K562 (cell line): ENCODE measurements around the gene TRPM4. TPM values are rescaled to one million over a fixed set of nuclear protein-coding genes. Genes with fewer than 3 reads are reported as not detected.

ENCODE experiments used
- ATAC-seq: fragments of 200-7000 bp; cut with Tn5 transposase; 3 replicates; pipeline ENCODE4 v1.9.1; 2020; ENCODE audit warnings: moderate library complexity
- BruUV-seq: library from RNA; stranded (reverse); fragments of 400-500 nt; replicated peaks from 2 replicates; lab custom pipeline; 2021; lab: Mats Ljungman, UMichigan
- CTCF ChIA-PET: fragments of 300-600 bp; formaldehyde crosslinking; extraction: SDS; loops from one replicate; lab custom pipeline; 2021; ENCODE audit warnings: low intra/inter-chr PET ratio; lab: Yijun Ruan, JAX
- POLR2A ChIA-PET: fragments of 300-600, 350-650 bp; sonication (Branson Sonifier 250); formaldehyde crosslinking; extraction: SDS; loops from one replicate; lab custom pipeline; 2021; ENCODE audit warnings: antibody characterized with exemption, inconsistent platforms; lab: Yijun Ruan, JAX
- DNase-seq, 4 experiments: peaks; one replicate each; pipeline versions ENCODE4 v3.0.0 to v3.0.0-alpha.2; 2011 to 2018; ENCODE audit warnings: low spot score in 3 of 4, mixed read lengths in 3 of 4; ENCODE audit errors: extremely low read depth in 1 of 4
- FAIRE-seq: peaks from 2 replicates; lab custom pipeline; 2011; peaks lifted over from hg19 to GRCh38; lab: Jason Lieb, UNC
- H2AFZ ChIP-seq: 2 replicates; pipeline ENCODE4 v1.6.0; 2011; ENCODE audit warnings: low read depth, low read length, control low read depth, inconsistent platforms
- H3K27ac ChIP-seq: fragments of 200-600 bp; 3 replicates; pipeline ENCODE4 v1.8.0; 2011; ENCODE audit warnings: low read depth, mild to moderate bottlenecking, control low read depth, inconsistent platforms, low read length, moderate library complexity, mixed read lengths; ENCODE audit errors: extremely low read depth
- H3K27me3 ChIP-seq, 2 experiments: fragments of 300-600 bp in 1 of 2; 2 replicates in 1 of 2; 3 replicates in 1 of 2; pipeline versions ENCODE4 v1.6.0 to v1.8.0; 2011; ENCODE audit warnings: inconsistent platforms in 2 of 2, low read length in 2 of 2, mild to moderate bottlenecking in 1 of 2, mixed read lengths in 1 of 2, moderate library complexity in 1 of 2; ENCODE audit not compliant: control insufficient read depth in 2 of 2, insufficient read depth in 2 of 2
- H3K36me3 ChIP-seq: fragments of 300-600 bp; 3 replicates; pipeline ENCODE4 v1.8.0; 2011; ENCODE audit warnings: mild to moderate bottlenecking, low read length, inconsistent platforms; ENCODE audit not compliant: control insufficient read depth, insufficient read depth
- H3K4me1 ChIP-seq, 2 experiments: fragments of 200-600 bp in 1 of 2; replicated peaks in 1 of 2; 2 replicates in 1 of 2; 3 replicates in 1 of 2; pipeline versions ENCODE4 v1.5.1 to v1.8.0; 2011; ENCODE audit warnings: inconsistent platforms in 2 of 2, low read length in 2 of 2, mild to moderate bottlenecking in 1 of 2, mixed read lengths in 1 of 2, moderate library complexity in 1 of 2; ENCODE audit not compliant: control insufficient read depth in 2 of 2, insufficient read depth in 2 of 2
- H3K4me2 ChIP-seq: 2 replicates; pipeline ENCODE4 v1.6.1; 2011; ENCODE audit warnings: low read length, control low read depth, inconsistent platforms, mixed read lengths; ENCODE audit not compliant: insufficient read depth
- H3K4me3 ChIP-seq: fragments of 200-600 bp; sonication (generic), shearing (Covaris generic); 2 replicates; pipeline ENCODE4 v1.5.1; 2016; ENCODE audit warnings: control low read depth, inconsistent platforms
- H3K79me2 ChIP-seq: fragments of 200-600 bp; 3 replicates; pipeline ENCODE4 v1.8.0; 2011; ENCODE audit warnings: low read length, inconsistent platforms; ENCODE audit not compliant: control insufficient read depth, insufficient read depth
- H3K9ac ChIP-seq, 2 experiments: 2 replicates each; pipeline versions ENCODE4 v1.6.0 to v1.6.1; 2011; ENCODE audit warnings: low read depth in 2 of 2, low read length in 2 of 2, control low read depth in 1 of 2, inconsistent platforms in 1 of 2, mild to moderate bottlenecking in 1 of 2, mixed read lengths in 1 of 2; ENCODE audit not compliant: insufficient read depth in 1 of 2
- H3K9me1 ChIP-seq: one replicate; pipeline ENCODE4 v1.6.0; 2011; ENCODE audit warnings: inconsistent platforms, mild to moderate bottlenecking, low read length, moderate library complexity; ENCODE audit not compliant: control insufficient read depth, insufficient read depth
- H3K9me3 ChIP-seq: replicated peaks from 2 replicates; pipeline ENCODE4 v1.5.1; 2011; ENCODE audit warnings: low read depth, low read length, inconsistent platforms; ENCODE audit not compliant: control insufficient read depth, insufficient read depth
- H4K20me1 ChIP-seq: replicated peaks from 2 replicates; pipeline ENCODE4 v1.6.1; 2011; ENCODE audit warnings: low read length, inconsistent platforms, mixed read lengths; ENCODE audit not compliant: control insufficient read depth, insufficient read depth
- NBN ChIP-seq: fragments of 450-650 bp; IDR thresholded peaks from 2 replicates; pipeline ENCODE4 v1.6.1; 2016; ENCODE audit warnings: low read depth, mild to moderate bottlenecking
- NCOA1 ChIP-seq: fragments of 450-650 bp; IDR thresholded peaks from 2 replicates; pipeline ENCODE4 v1.6.1; 2016; ENCODE audit warnings: low read depth
- PKNOX1 ChIP-seq: fragments of 450-650 bp; IDR thresholded peaks from 2 replicates; pipeline ENCODE4 v1.6.1; 2016
- PML ChIP-seq: IDR thresholded peaks from 2 replicates; pipeline ENCODE4 v1.6.1; 2012; ENCODE audit warnings: low read length, inconsistent platforms
- POLR2A ChIP-seq: fragments of 450-650 bp; conservative IDR thresholded peaks from 2 replicates; pipeline ENCODE4 v1.6.1; 2016
- POLR2B ChIP-seq: fragments of 450-650 bp; IDR thresholded peaks from 2 replicates; pipeline ENCODE4 v1.6.1; 2018; ENCODE audit warnings: low read depth; ENCODE audit not compliant: partially characterized antibody
- PTBP1 ChIP-seq: fragments of 200-400 bp; formaldehyde crosslinking; IDR thresholded peaks from 2 replicates; pipeline ENCODE4 v1.6.1; 2017; ENCODE audit warnings: low read depth, low read length
- SRSF3 ChIP-seq: fragments of 200-400 bp; formaldehyde crosslinking; IDR thresholded peaks from 2 replicates; pipeline ENCODE4 v1.6.1; 2016; ENCODE audit warnings: mild to moderate bottlenecking, low read length, moderate library complexity; ENCODE audit not compliant: insufficient read depth
- SUPT5H ChIP-seq: fragments of 450-650 bp; IDR thresholded peaks from 2 replicates; pipeline ENCODE4 v1.6.1; 2016
- WGBS: fragments of 100-300 bp; shearing (Covaris generic); methylation state at CpG from one replicate; pipeline ENCODE4 v1.1.6; 2016; ENCODE audit warnings: low coverage, mixed read lengths; ENCODE audit not compliant: insufficient coverage; ENCODE audit errors: missing lambda C conversion rate; 5-methylcytosine and 5-hydroxymethylcytosine counted together
- in situ Hi-C: fragments of 300-500 bp; cut with MboI; formaldehyde crosslinking; loops from 4 replicates; pipeline ENCODE4 v1.15.0; 2018; ENCODE audit warnings: inconsistent platforms, mixed read lengths
- intact Hi-C: fragments of 100-400 bp; cut with micrococcal nuclease; formaldehyde crosslinking; loops from 2 replicates; pipeline ENCODE4 v1.14.2; 2022
- polyA plus RNA-seq, 8 experiments: library from polyadenylated mRNA; depleted of rRNA in 4 of 8; stranded (reverse) in 5 of 8; unstranded in 3 of 8; fragments of >200 nt; fragmentation: Nextera tagmentation in 2 of 8; fragmentation: Illumina TruSeq in 1 of 8; extraction: Ambion mirVana in 2 of 8; extraction: Trizol in 1 of 8; gene quantifications; 2 replicates each; pipeline versions ENCODE4 v1.2.1 to v1.2.3, GENCODE V29; 2011 to 2014; ENCODE audit warnings: inconsistent platforms in 1 of 8, missing spikeins in 1 of 8
- total RNA-seq, 7 experiments: library from RNA; depleted of rRNA in 6 of 7; stranded (reverse); fragments of >200 nt in 6 of 7; fragmentation: Illumina TruSeq in 2 of 7; extraction: Trizol in 2 of 7; gene quantifications; 2 replicates each; pipeline versions ENCODE4 v1.2.1 to v1.2.3, GENCODE V29; 2011 to 2021; ENCODE audit warnings: low replicate concordance in 1 of 7

The TRPM4 gene
- total and polyA plus RNA-seq, 9 of the 15 experiments (the other 6 are each of a cell fraction or from before 2014, with no cell fraction given): 6.5 to 45.4 (median 15.2) TPM

GRCh38 chr19:49109051-49109450, 48.5 kb upstream of the TRPM4 start:
- Histone ChIP-seq H3K4me1 (peaks cover 22 to 54% of the 10 kb centered on the region in 2 experiments), H4K20me1 (peaks cover 17% of the 10 kb centered on the region), H3K4me3 (no peak overlapping the region), H3K9me1 (peaks cover 11% of the 10 kb centered on the region), H2AFZ (no peak overlapping the region), H3K27me3 (no peaks in the 10 kb centered on the region), H3K27ac (no peak overlapping the region), H3K36me3 (peaks cover 59% of the 10 kb centered on the region), H3K4me2 (no peak overlapping the region), H3K79me2 (peaks cover 5% of the 10 kb centered on the region; the same call in 2 of the 3 replicates), H3K9me3 (no peaks in the 10 kb centered on the region), H3K9ac (no peak overlapping the region; a peak in 1 of 4 replicates)
- 64% methylated on average over 4 of the region's 5 CpGs for WGBS
- intact Hi-C loops: no loop called here
- no peak for TF ChIP-seq NCOA1
- TF ChIP-seq POLR2B: peak; percentile 54
- no peak for TF ChIP-seq PTBP1
- TF ChIP-seq NBN: no peak
- TF ChIP-seq PKNOX1: peak; percentile 43; the same call in 1 of the 2 replicates
- no peak for TF ChIP-seq SRSF3
- peak; percentile 64 for TF ChIP-seq POLR2A
- TF ChIP-seq SUPT5H: peak; percentile 67
- 0 out of 2 replicates have a peak, but pooled peaks have one; percentile 11 for TF ChIP-seq PML
- in situ Hi-C loops: no loop called here
- no TSS peak for BruUV-seq
- POLR2A ChIA-PET: interaction anchor here (0.6 to 2.2 kb wide), 5 partner anchors 11 to 1640 kb away, joined by 3 to 12 read pairs (median 3); no protein-coding TSS in a partner anchor
- FAIRE-seq: no peak
- DNase-seq: no peak
- 0 out of 3 replicates have a peak, but pooled peaks have one; percentile 7 for ATAC-seq
- CTCF ChIA-PET: no interaction called here
